CD14-positive monocyte (primary cell): ENCODE measurements around the gene LRG1. TPM values are rescaled to one million over a fixed set of nuclear protein-coding genes. Genes with fewer than 3 reads are reported as not detected.

Source experiments
- DNase-seq, 3 donors: peaks; one replicate each; pipeline ENCODE4 v3.0.0-alpha.2; 2011 to 2022
- H2AFZ ChIP-seq: 2 replicates; pipeline ENCODE4 v1.6.0; 2012; ENCODE audit warnings: mild to moderate bottlenecking, low read depth, low read length, inconsistent platforms; ENCODE audit not compliant: insufficient read depth, poor library complexity, severe bottlenecking
- H3K27ac ChIP-seq, 2 donors: 1 replicate in 1 of 2; 2 replicates in 1 of 2; pipeline ENCODE4 v1.5.1; 2012 to 2013; ENCODE audit warnings: low read length in 2 of 2, control low read depth in 1 of 2, inconsistent platforms in 1 of 2, low read depth in 1 of 2, mild to moderate bottlenecking in 1 of 2
- H3K27me3 ChIP-seq, 2 donors: one replicate each; pipeline versions ENCODE4 v1.6.0 to v1.6.1; 2011 to 2013; ENCODE audit warnings: low read length in 2 of 2; ENCODE audit not compliant: control insufficient read depth in 2 of 2, insufficient read depth in 2 of 2
- H3K36me3 ChIP-seq, 2 donors: replicated peaks in 1 of 2; 1 replicate in 1 of 2; 2 replicates in 1 of 2; pipeline versions ENCODE4 v1.5.1 to v1.6.1; 2012 to 2013; ENCODE audit warnings: low read length in 2 of 2, control low read depth in 1 of 2, inconsistent platforms in 1 of 2, mild to moderate bottlenecking in 1 of 2; ENCODE audit not compliant: insufficient read depth in 2 of 2, control insufficient read depth in 1 of 2
- H3K4me1 ChIP-seq, 2 donors: 1 replicate in 1 of 2; 2 replicates in 1 of 2; pipeline versions ENCODE4 v1.5.1 to v1.6.1; 2012 to 2013; ENCODE audit warnings: low read length in 2 of 2, control low read depth in 1 of 2, inconsistent platforms in 1 of 2, mild to moderate bottlenecking in 1 of 2, moderate library complexity in 1 of 2; ENCODE audit not compliant: insufficient read depth in 2 of 2, control insufficient read depth in 1 of 2
- H3K4me2 ChIP-seq: replicated peaks from 2 replicates; pipeline ENCODE3; 2012; ENCODE audit warnings: low read length, moderate library complexity, mild to moderate bottlenecking; ENCODE audit not compliant: poor library complexity, severe bottlenecking; ENCODE audit errors: extremely low read depth
- H3K4me3 ChIP-seq, 3 experiments: fragments of 200-600 bp in 1 of 3; sonication (generic) in 1 of 3; replicated peaks in 1 of 3; 1 replicate in 2 of 3; 2 replicates in 1 of 3; pipeline ENCODE4 v1.5.1; 2011 to 2013; ENCODE audit warnings: low read length in 3 of 3, mild to moderate bottlenecking in 3 of 3, control low read depth in 2 of 3, low read depth in 2 of 3, inconsistent platforms in 1 of 3, moderate library complexity in 1 of 3
- H3K79me2 ChIP-seq: 2 replicates; pipeline ENCODE4 v1.6.0; 2012; ENCODE audit warnings: mild to moderate bottlenecking, control low read depth, inconsistent platforms, low read length, moderate library complexity; ENCODE audit not compliant: insufficient read depth
- H3K9ac ChIP-seq: 2 replicates; pipeline ENCODE4 v1.6.0; 2017; ENCODE audit warnings: low read length, mild to moderate bottlenecking; ENCODE audit not compliant: insufficient read depth, poor library complexity, severe bottlenecking
- H3K9me3 ChIP-seq, 2 donors: replicated peaks in 1 of 2; 1 replicate in 1 of 2; 2 replicates in 1 of 2; pipeline versions ENCODE4 v1.5.1 to v1.6.1; 2012 to 2013; ENCODE audit warnings: low read length in 2 of 2, control low read depth in 1 of 2; ENCODE audit not compliant: control insufficient read depth in 1 of 2, insufficient read depth in 1 of 2
- H4K20me1 ChIP-seq: 2 replicates; pipeline ENCODE4 v1.6.0; 2012; ENCODE audit warnings: mild to moderate bottlenecking, low read length, control low read depth, moderate library complexity; ENCODE audit not compliant: insufficient read depth
- H3K27ac Mint-ChIP-seq, 7 donors: one replicate each; pipeline ENCODE4 v1.8.0; 2020; ENCODE audit warnings: mild to moderate bottlenecking in 7 of 7, mixed read lengths in 7 of 7, moderate library complexity in 6 of 7, inconsistent platforms in 2 of 7
- H3K27me3 Mint-ChIP-seq, 3 donors: one replicate each; pipeline ENCODE4 v1.8.0; 2021 to 2022; ENCODE audit warnings: low read depth in 3 of 3, mild to moderate bottlenecking in 3 of 3, mixed read lengths in 3 of 3, moderate library complexity in 3 of 3, inconsistent platforms in 1 of 3
- H3K36me3 Mint-ChIP-seq, 2 donors: one replicate each; pipeline ENCODE4 v1.8.0; 2020; ENCODE audit warnings: mixed read lengths in 2 of 2, inconsistent platforms in 1 of 2, mild to moderate bottlenecking in 1 of 2
- H3K4me1 Mint-ChIP-seq: one replicate; pipeline ENCODE4 v1.8.0; 2020; ENCODE audit warnings: mild to moderate bottlenecking, mixed read lengths
- H3K4me3 Mint-ChIP-seq, 2 donors: one replicate each; pipeline ENCODE4 v1.8.0; 2020; ENCODE audit warnings: mild to moderate bottlenecking in 2 of 2, mixed read lengths in 2 of 2, moderate library complexity in 1 of 2
- H3K9me3 Mint-ChIP-seq, 7 donors: one replicate each; pipeline ENCODE4 v1.8.0; 2020 to 2022; ENCODE audit warnings: mixed read lengths in 7 of 7, mild to moderate bottlenecking in 6 of 7, moderate library complexity in 6 of 7, inconsistent platforms in 2 of 7
- WGBS: methylation state at CpG from one replicate; pipeline ENCODE4 v1.1.5; 2013; ENCODE audit warnings: missing lambda C conversion rate; ENCODE audit not compliant: insufficient coverage; 5-methylcytosine and 5-hydroxymethylcytosine counted together
- intact Hi-C, 2 donors: fragments of 100-400 bp; cut with micrococcal nuclease; formaldehyde crosslinking; loops; one replicate each; pipeline versions ENCODE4 v1.15.0 to v1.15.1; 2023
- polyA plus RNA-seq, 3 donors: library from polyadenylated mRNA; depleted of rRNA in 1 of 3; unstranded in 2 of 3; stranded (reverse) in 1 of 3; fragments of 300-500 nt in 2 of 3; fragments of >200 nt in 1 of 3; fragmentation: Illumina TruSeq in 2 of 3; gene quantifications; 1 replicate in 2 of 3; 2 replicates in 1 of 3; pipeline ENCODE4 v1.2.3, GENCODE V29; 2012 to 2021
- TF ChIP-seq, protein P1 (sequence below): fragments of 200-600 bp; IDR thresholded peaks from one replicate; pipeline ENCODE4 v1.8.0; 2022; ENCODE audit warnings: antibody characterized with exemption, mild to moderate bottlenecking

Gene LRG1
- polyA plus RNA-seq, 3 donors = 5.5 to 50.1 (median 9.6) TPM

DNA sequence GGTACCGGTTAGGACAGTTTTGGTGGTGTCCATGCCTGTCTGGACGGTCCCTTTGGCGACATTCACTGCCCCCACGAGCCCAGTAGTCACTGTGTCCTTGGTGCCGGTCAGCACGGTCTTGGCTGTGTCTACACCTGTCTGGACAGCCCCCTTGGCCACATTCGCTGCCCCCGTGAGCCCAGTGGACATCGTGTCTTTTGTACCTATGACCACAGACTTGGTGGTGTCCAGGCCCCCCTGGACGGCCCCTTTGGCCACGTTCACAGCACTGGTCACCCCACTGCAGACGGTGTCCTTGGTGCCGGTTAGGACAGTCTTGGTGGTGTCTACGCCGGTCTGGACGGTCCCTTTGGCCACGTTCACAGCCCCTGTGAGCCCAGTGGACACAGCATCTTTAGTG is 27.8 kb downstream of the LRG1 start:
- Mint-ChIP-seq H3K4me1 (no peaks in the 10 kb centered on the region), H3K27me3 (peaks cover 3 to 10% (median 7%) of the 10 kb centered on the region in 3 donors), H3K27ac (no peak overlapping the region), H3K4me3 (no peak overlapping the region), H3K9me3 (no peaks in the 10 kb centered on the region), H3K36me3 (peaks cover 0 to 2% of the 10 kb centered on the region in 2 donors)
- no peaks in the 10 kb centered on the region for H3K36me3 ChIP-seq
- H2AFZ ChIP-seq = no peak overlapping the region
- TF ChIP-seq, protein P1, sequence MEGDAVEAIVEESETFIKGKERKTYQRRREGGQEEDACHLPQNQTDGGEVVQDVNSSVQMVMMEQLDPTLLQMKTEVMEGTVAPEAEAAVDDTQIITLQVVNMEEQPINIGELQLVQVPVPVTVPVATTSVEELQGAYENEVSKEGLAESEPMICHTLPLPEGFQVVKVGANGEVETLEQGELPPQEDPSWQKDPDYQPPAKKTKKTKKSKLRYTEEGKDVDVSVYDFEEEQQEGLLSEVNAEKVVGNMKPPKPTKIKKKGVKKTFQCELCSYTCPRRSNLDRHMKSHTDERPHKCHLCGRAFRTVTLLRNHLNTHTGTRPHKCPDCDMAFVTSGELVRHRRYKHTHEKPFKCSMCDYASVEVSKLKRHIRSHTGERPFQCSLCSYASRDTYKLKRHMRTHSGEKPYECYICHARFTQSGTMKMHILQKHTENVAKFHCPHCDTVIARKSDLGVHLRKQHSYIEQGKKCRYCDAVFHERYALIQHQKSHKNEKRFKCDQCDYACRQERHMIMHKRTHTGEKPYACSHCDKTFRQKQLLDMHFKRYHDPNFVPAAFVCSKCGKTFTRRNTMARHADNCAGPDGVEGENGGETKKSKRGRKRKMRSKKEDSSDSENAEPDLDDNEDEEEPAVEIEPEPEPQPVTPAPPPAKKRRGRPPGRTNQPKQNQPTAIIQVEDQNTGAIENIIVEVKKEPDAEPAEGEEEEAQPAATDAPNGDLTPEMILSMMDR = no peak
- intact Hi-C loops = no loop called here
- H3K4me1 ChIP-seq = no peaks in the 10 kb centered on the region
- DNase-seq = no peak
- no peak overlapping the region for H3K27ac ChIP-seq
- H3K27me3 ChIP-seq = no peaks in the 10 kb centered on the region
- H3K4me3 ChIP-seq = no peak overlapping the region
- no peak overlapping the region for H3K9ac ChIP-seq
- H3K4me2 ChIP-seq = no peak overlapping the region
- H3K9me3 ChIP-seq = no peaks in the 10 kb centered on the region
- 93% methylated on average over 17 of the region's 17 CpGs for WGBS
- no peaks in the 10 kb centered on the region for H3K79me2 ChIP-seq
- no peaks in the 10 kb centered on the region for H4K20me1 ChIP-seq

DNA sequence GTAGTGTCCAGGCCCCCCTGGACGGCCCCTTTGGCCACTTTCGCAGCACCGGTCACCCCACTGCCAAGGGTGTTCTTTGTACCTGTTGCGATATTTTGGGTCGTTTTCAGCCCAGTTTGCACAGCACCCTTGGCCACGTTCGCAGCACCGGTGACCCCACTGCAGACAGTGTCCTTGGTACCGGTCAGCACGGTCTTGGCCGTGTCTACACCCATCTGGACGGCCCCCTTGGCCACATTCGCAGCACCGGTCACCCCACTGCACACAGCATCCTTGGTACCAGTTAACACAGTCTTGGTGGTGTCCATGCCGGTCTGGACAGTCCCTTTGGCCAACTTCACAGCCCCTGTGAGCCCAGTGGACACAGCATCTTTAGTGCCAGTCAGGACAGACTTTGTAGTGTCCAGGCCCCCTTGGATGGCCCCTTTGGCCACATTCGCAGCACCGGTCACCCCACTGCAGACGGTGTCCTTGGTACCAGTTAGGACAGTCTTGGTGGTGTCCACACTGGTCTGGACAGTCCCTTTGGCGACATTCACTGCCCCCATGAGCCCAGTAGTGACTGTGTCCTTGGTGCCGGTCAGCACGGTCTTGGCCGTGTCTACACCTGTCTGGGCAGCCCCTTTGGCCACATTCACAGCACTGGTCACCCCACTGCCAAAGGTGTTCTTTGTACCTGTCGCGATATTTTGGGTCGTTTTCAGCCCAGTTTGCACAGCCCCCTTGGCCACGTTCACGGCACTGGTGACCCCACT is 28.4 kb downstream of the LRG1 start:
- Mint-ChIP-seq H3K9me3 (no peaks in the 10 kb centered on the region), H3K4me3 (no peak overlapping the region), H3K27me3 (peaks cover 3 to 8% (median 7%) of the 10 kb centered on the region in 3 donors), H3K4me1 (peaks cover 3% of the 10 kb centered on the region), H3K36me3 (peaks cover 3 to 7% of the 10 kb centered on the region in 2 donors), H3K27ac (peak overlapping the region in 1 of 7 donors; percentile 56)
- no peak overlapping the region for H3K9ac ChIP-seq
- H3K4me2 ChIP-seq = no peak overlapping the region
- intact Hi-C loops = no loop called here
- no peak for DNase-seq
- H3K4me1 ChIP-seq = peaks cover 0 to 4% of the 10 kb centered on the region in 2 donors
- H4K20me1 ChIP-seq = no peaks in the 10 kb centered on the region
- no peak overlapping the region for H2AFZ ChIP-seq
- no peaks in the 10 kb centered on the region for H3K36me3 ChIP-seq
- TF ChIP-seq, protein P1 = no peak
- WGBS = 84% methylated on average over 27 of the region's 27 CpGs
- no peak overlapping the region for H3K4me3 ChIP-seq
- H3K27me3 ChIP-seq = no peaks in the 10 kb centered on the region
- no peaks in the 10 kb centered on the region for H3K9me3 ChIP-seq
- no peaks in the 10 kb centered on the region for H3K79me2 ChIP-seq
- H3K27ac ChIP-seq = no peak overlapping the region
